ENCODE results near the gene AUTS2. TPM values are rescaled to one million over a fixed set of nuclear protein-coding genes. Genes with fewer than 3 reads are reported as not detected.

Gene AUTS2
- polyA plus RNA-seq, 1 donor from 2014 or later = 97.3 TPM

- Histone ChIP-seq H2AFZ (ENCODE audit: low read depth, low read length) (no peak overlapping the region), H4K20me1 (ENCODE audit: insufficient read depth) (no peaks in the 10 kb centered on the region), H3F3A (ENCODE audit: insufficient read depth, low read length, poor library complexity, severe bottlenecking) (peaks cover 8% of the 10 kb centered on the region), H3K36me3 (ENCODE audit: insufficient read depth, low read length) (no peaks in the 10 kb centered on the region), H3K4me2 (ENCODE audit: low read length) (no peak overlapping the region), H3K9me3 (ENCODE audit: low read length) (no peaks in the 10 kb centered on the region), H3K79me2 (replicated peaks; ENCODE audit: insufficient read depth, low read length) (peaks cover 47% of the 10 kb centered on the region), H3K27ac (ENCODE audit: low read length) (no peak overlapping the region), H3K9me2 (ENCODE audit: insufficient read depth, low read length) (no peaks in the 10 kb centered on the region), H3K9ac (ENCODE audit: low read length) (no peak overlapping the region), H3K4me3 (ENCODE audit: low read length) (no peak overlapping the region), H3K27me3 (ENCODE audit: insufficient read depth, low read depth, low read length) (no peaks in the 10 kb centered on the region)
- TF ChIP-seq REST (IDR thresholded peaks at IDR 0.05; ENCODE audit: borderline replicate concordance) (no peak), POLR2AphosphoS5 (IDR thresholded peaks at IDR 0.05) (no peak), RAD21 (conservative IDR thresholded peaks at IDR 0.05) (no peak), EZH2 (IDR thresholded peaks at IDR 0.05; ENCODE audit: borderline replicate concordance, insufficient read depth, low read length, poor library complexity, severe bottlenecking) (no peak), MXI1 (conservative IDR thresholded peaks at IDR 0.05; ENCODE audit: poor library complexity, severe bottlenecking) (no peak), TAF1 (IDR thresholded peaks at IDR 0.05; ENCODE audit: low read depth) (no peak), CTCF (IDR thresholded peaks at IDR 0.05; ENCODE audit: poor library complexity, severe bottlenecking) (no peak), SMC3 (conservative IDR thresholded peaks at IDR 0.05; ENCODE audit: poor library complexity) (no peak), EP300 (conservative IDR thresholded peaks at IDR 0.05; ENCODE audit: poor library complexity, severe bottlenecking) (no peak)
Observed at GRCh38 chr7:69868921-69869320, 270.6 kb downstream of the AUTS2 start.

DNA sequence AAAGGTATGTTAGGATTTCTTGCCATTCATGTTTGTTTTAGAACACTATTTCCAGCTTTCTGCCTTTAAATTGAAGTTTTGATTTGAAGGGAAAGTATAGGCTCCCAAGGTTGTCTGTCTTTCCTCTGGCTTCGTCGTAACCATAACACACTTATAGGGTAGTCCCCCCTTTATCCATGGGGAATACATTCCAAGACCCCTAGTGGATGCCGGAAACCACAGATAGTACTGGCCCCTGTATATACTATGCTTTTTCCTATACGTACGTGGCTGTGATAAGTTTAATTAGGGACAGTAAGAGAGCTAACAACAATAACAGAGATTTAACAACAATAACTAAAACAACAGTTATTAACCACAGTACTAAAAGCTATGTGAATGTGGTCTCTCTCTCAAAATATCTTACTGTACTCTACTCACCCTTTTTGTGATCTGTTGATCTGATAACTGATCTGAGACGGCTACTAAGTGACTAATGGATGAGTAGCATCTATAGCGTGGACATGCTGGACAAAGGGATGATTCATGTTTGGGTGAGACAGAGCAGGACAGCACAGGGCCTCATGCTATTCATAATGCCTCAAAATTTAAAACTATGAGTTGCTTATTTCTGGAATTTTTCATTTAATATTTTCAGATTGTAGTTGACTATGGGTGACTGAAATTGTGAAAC is 273.1 kb downstream of the AUTS2 start:
- H3K79me2 ChIP-seq (replicated peaks; ENCODE audit: insufficient read depth, low read length) = peaks cover 35% of the 10 kb centered on the region
- H3K4me3 ChIP-seq (ENCODE audit: low read length) = no peak overlapping the region
- no peaks in the 10 kb centered on the region for H3K9me2 ChIP-seq (ENCODE audit: insufficient read depth, low read length)
- H3K27me3 ChIP-seq (ENCODE audit: insufficient read depth, low read depth, low read length) = no peaks in the 10 kb centered on the region
- H4K20me1 ChIP-seq (ENCODE audit: insufficient read depth) = no peaks in the 10 kb centered on the region
- no peak overlapping the region for H3K9ac ChIP-seq (ENCODE audit: low read length)
- H3K27ac ChIP-seq (ENCODE audit: low read length) = no peak overlapping the region
- TF ChIP-seq CTCF (IDR thresholded peaks at IDR 0.05; ENCODE audit: poor library complexity, severe bottlenecking) = no peak
- TF ChIP-seq EZH2 (IDR thresholded peaks at IDR 0.05; ENCODE audit: borderline replicate concordance, insufficient read depth, low read length, poor library complexity, severe bottlenecking) = no peak
- no peak for TF ChIP-seq MXI1 (conservative IDR thresholded peaks at IDR 0.05; ENCODE audit: poor library complexity, severe bottlenecking)
- no peak for TF ChIP-seq SMC3 (conservative IDR thresholded peaks at IDR 0.05; ENCODE audit: poor library complexity)
- no peak for TF ChIP-seq POLR2AphosphoS5 (IDR thresholded peaks at IDR 0.05)
- TF ChIP-seq EP300 (conservative IDR thresholded peaks at IDR 0.05; ENCODE audit: poor library complexity, severe bottlenecking) = no peak
- TF ChIP-seq REST (IDR thresholded peaks at IDR 0.05; ENCODE audit: borderline replicate concordance) = no peak
- no peak for TF ChIP-seq TAF1 (IDR thresholded peaks at IDR 0.05; ENCODE audit: low read depth)
- no peak for TF ChIP-seq RAD21 (conservative IDR thresholded peaks at IDR 0.05)
- H2AFZ ChIP-seq (ENCODE audit: low read depth, low read length) = no peak overlapping the region
- no peaks in the 10 kb centered on the region for H3F3A ChIP-seq (ENCODE audit: insufficient read depth, low read length, poor library complexity, severe bottlenecking)
- no peaks in the 10 kb centered on the region for H3K36me3 ChIP-seq (ENCODE audit: insufficient read depth, low read length)
- H3K4me2 ChIP-seq (ENCODE audit: low read length) = no peak overlapping the region
- no peaks in the 10 kb centered on the region for H3K9me3 ChIP-seq (ENCODE audit: low read length)
